Uterus (tissue), 4 donors: ENCODE measurements around the gene CELA3A. TPM values are rescaled to one million over a fixed set of nuclear protein-coding genes. Genes with fewer than 3 reads are reported as not detected.
"Not testable (repeated sequence)": the region's sequence is repeated elsewhere in the genome, so short reads cannot be mapped to it uniquely, and the experiment has no call there.

Source experiments
- DNase-seq, 2 donors: peaks; one replicate each; pipeline ENCODE4 v3.0.0-alpha.2; 2019 to 2020
- H3K27ac ChIP-seq, 2 donors: fragments of 200-600 bp; sonication (generic); 1 replicate in 1 of 2; 2 replicates in 1 of 2; pipeline ENCODE4 v1.5.1; 2016 to 2018
- H3K27me3 ChIP-seq, 2 donors: fragments of 200-600 bp; sonication (generic); one replicate each; pipeline ENCODE4 v1.5.1; 2018 to 2019; ENCODE audit warnings: control low read depth in 1 of 2
- H3K36me3 ChIP-seq, 2 donors: fragments of 200-600 bp; sonication (generic); one replicate each; pipeline ENCODE4 v1.5.1; 2019; ENCODE audit warnings: control low read depth in 1 of 2
- H3K4me1 ChIP-seq, 2 donors: fragments of 200-600 bp; sonication (generic); one replicate each; pipeline ENCODE4 v1.5.1; 2018 to 2019; ENCODE audit warnings: control low read depth in 1 of 2
- H3K4me3 ChIP-seq, 2 donors: fragments of 200-600 bp; sonication (generic); 1 replicate in 1 of 2; 2 replicates in 1 of 2; pipeline ENCODE4 v1.5.1; 2018 to 2019; ENCODE audit warnings: mild to moderate bottlenecking in 1 of 2
- H3K9me3 ChIP-seq, 2 donors: fragments of 200-600 bp; sonication (generic); one replicate each; pipeline ENCODE4 v1.5.1; 2019; ENCODE audit warnings: control low read depth in 1 of 2
- intact Hi-C: fragments of 100-400 bp; cut with DNase I; formaldehyde crosslinking; loops from one replicate; pipeline ENCODE4 v1.15.1; 2023; ENCODE audit warnings: low total_unique reads
- total RNA-seq, 4 donors: library from RNA; depleted of rRNA in 3 of 4; stranded (reverse); fragments of >200 nt in 3 of 4; gene quantifications; one replicate each; pipeline versions ENCODE4 v1.1.0 to v1.2.4, GENCODE V29; 2014 to 2023
- donor health status: DM: yes; HTN: yes; CAD: no.

The CELA3A gene
- total RNA-seq, 4 donors from 2014 or later = not detected

DNA sequence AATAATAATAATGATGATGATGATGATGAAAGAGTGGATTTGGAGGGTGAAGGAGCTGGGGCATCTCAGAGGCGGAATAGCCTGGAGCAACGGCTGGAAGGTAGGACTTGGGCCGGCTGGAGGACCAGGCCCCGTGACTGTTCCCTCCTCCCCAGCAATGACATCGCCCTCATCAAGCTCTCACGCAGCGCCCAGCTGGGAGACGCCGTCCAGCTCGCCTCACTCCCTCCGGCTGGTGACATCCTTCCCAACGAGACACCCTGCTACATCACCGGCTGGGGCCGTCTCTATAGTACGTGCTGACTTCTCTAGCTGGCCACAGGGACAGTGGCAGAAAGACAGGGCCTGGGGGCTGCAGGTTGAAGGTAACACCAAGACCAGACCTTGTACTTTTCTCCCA, 17.9 kb upstream of the CELA3A start:
- intact Hi-C loops, DNase-seq, H3K9me3 ChIP-seq, H3K4me1 ChIP-seq, H3K27me3 ChIP-seq, H3K27ac ChIP-seq, H3K36me3 ChIP-seq, H3K4me3 ChIP-seq: not testable (repeated sequence)

DNA sequence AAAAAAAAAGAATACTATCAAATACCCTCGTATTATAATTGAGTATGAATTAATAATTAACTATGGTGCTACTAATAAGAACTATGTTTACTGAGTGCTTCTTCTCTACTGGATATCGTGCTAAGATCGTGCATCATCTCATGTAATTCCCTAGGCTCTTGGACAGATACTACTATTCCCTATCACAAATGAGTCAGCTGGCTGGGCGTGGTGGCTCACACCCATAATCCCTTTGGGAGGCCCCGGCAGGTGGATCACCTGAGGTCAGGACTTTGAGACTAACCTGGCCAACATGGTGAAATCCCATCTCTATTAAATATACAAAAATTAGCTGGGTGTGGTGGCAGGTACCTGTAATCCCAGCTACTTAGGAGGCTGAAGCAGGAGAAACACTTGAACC, 15.6 kb upstream of the CELA3A start:
- intact Hi-C loops, H3K4me1 ChIP-seq, H3K27ac ChIP-seq, DNase-seq, H3K9me3 ChIP-seq, H3K36me3 ChIP-seq, H3K4me3 ChIP-seq, H3K27me3 ChIP-seq: not testable (repeated sequence)

DNA sequence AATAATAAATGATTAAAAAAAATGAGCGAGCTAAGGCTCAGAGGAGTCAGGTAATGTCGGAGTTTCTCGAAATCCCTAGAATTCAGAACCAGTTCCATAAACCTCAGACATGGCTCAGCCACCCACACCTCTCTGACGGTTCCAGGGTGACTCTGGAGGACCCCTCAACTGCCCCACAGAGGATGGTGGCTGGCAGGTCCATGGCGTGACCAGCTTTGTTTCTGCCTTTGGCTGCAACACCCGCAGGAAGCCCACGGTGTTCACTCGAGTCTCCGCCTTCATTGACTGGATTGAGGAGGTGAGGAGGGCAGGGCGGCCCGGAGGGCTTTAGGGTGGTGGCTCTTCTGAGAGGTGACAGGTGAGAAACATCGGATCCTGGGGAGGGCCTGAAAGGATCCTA, 15.1 kb upstream of the CELA3A start:
- H3K27me3 ChIP-seq, H3K27ac ChIP-seq, H3K4me1 ChIP-seq, H3K36me3 ChIP-seq, H3K4me3 ChIP-seq, H3K9me3 ChIP-seq, intact Hi-C loops, DNase-seq: not testable (repeated sequence)

DNA sequence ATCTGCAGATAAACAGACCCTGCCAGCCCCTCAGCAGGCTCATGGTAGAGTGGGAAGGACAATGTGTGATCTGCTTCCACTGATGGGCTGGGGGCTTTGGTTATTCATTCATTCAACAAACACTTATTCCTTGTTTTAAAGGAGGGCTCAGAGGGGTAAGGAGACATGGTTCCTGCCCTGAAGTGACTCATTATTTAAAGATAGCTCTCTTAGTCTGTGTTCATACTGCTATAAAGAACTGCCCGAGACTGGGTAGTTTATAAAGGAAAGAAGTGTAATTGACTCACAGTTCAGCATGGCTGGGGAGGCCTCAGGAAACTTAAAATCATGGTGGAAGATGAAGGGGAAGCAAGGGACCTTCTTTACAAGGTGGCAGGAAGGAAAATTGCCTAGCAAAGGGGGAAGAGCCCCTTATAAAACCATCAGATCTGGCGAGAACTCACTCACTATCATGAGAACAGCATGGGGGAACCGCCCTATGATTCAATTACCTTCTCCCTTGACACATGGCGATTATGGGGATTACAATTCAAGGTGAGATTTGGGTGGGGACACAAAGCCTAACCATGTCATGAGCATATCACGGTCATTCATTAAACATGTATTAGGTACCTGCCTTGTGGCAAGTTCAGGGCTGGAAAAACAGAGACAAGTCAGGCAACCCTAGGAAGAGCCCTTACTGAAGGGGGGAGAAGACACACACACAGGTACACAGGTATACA, 11.6 kb upstream of the CELA3A start:
- H3K4me3 ChIP-seq, H3K36me3 ChIP-seq, H3K9me3 ChIP-seq, H3K27me3 ChIP-seq, H3K27ac ChIP-seq, intact Hi-C loops, DNase-seq, H3K4me1 ChIP-seq: not testable (repeated sequence)

DNA sequence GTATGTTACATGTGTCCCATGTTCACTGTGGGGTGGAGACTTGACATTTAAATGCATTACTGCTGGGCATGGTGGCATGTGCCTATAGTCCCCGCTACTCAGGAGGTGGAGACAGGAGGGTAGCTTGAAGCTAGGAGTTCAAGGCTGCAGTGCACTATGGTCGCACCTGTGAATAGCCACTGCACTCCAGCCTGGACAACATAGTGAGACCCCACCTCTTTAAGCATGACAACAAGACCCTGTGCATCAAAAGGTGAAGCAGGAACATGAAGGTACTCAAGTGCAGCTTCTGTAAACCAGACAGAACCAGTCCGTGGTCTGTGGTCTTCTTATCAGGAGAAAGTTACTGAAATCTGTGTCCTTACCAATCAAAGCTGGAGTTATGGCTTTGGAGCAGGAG, 9.3 kb upstream of the CELA3A start:
- H3K27me3 ChIP-seq, DNase-seq, H3K9me3 ChIP-seq, H3K36me3 ChIP-seq, intact Hi-C loops, H3K4me1 ChIP-seq, H3K4me3 ChIP-seq, H3K27ac ChIP-seq: not testable (repeated sequence)

DNA sequence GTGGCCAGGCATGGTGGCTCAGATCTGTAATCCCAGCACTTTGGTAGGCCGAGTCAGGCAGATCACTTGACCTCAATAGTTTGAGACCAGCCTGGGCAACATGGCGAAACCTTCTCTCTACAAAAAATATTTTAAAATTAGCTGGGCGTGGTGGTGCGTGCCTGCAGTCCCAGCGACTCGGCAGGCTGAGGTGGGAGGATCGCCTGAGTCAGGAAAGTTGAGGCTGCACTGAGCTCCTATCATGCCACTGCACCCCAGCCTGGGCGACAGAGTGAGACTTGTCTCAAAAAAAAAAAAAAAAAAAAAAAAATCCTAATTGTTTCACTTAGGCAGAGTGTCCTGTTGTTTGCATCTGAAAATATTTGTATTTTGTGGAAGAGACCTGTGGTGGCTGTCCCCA, 6.7 kb upstream of the CELA3A start:
- DNase-seq, H3K9me3 ChIP-seq, intact Hi-C loops: not testable (repeated sequence)

DNA sequence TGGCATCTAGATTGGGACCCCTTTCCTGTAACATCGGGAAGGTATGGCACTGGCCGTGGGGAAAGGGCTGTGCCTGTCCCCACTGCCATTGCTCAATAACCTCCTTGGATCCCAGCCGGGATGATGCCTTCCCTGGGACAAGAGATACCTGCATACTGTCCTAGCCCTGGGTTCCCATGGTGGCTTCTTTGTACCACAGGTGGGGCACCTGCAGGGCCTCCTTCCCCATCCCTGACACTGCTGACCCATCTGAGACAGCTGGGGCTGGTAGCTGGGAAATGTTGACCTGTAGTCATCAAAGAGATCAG, 4.8 kb upstream of the CELA3A start:
- DNase-seq, H3K4me3 ChIP-seq, H3K27ac ChIP-seq, H3K27me3 ChIP-seq, intact Hi-C loops, H3K9me3 ChIP-seq, H3K4me1 ChIP-seq, H3K36me3 ChIP-seq: not testable (repeated sequence)

More for the DNA sequence above, 6.7 kb upstream of the CELA3A start:
- not testable (repeated sequence) for H3K27ac ChIP-seq, H3K4me3 ChIP-seq, H3K36me3 ChIP-seq, H3K27me3 ChIP-seq, H3K4me1 ChIP-seq

DNA sequence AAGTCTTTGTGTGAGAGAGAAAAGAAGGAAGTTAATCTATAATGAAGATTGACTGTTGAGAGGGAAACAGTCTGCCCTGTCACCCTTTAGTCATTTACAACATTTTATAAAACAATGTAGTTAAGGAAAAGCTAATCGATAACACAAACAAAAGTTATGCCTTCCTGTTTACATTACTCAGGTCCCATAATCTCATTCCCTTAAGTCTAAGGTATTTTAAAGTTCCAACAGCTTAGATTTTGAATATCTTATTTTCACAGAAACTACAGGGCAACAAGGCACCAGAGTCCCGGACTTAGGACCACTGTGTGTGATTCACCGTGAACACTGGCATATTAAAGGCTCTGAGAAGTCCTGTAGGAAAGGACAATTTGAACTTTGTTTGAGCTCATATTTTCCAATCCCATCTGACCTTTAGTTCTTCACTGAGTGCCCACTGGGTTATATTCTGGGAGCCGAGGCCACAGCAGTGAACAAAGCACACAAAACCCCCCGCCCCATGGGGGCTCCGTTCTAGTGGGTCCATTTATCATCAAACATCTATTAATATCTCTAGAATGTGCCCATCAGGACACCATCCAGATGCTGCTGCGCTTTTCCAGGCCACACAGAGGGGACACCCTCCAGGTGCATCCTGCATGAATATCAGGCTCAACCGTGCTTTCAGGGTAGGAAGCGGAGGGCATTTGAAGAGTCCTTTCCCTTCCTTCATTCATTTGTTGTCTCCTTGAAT, 3.4 kb upstream of the CELA3A start:
- DNase-seq, H3K27me3 ChIP-seq, H3K36me3 ChIP-seq, H3K27ac ChIP-seq, H3K9me3 ChIP-seq, intact Hi-C loops, H3K4me1 ChIP-seq, H3K4me3 ChIP-seq: not testable (repeated sequence)

DNA sequence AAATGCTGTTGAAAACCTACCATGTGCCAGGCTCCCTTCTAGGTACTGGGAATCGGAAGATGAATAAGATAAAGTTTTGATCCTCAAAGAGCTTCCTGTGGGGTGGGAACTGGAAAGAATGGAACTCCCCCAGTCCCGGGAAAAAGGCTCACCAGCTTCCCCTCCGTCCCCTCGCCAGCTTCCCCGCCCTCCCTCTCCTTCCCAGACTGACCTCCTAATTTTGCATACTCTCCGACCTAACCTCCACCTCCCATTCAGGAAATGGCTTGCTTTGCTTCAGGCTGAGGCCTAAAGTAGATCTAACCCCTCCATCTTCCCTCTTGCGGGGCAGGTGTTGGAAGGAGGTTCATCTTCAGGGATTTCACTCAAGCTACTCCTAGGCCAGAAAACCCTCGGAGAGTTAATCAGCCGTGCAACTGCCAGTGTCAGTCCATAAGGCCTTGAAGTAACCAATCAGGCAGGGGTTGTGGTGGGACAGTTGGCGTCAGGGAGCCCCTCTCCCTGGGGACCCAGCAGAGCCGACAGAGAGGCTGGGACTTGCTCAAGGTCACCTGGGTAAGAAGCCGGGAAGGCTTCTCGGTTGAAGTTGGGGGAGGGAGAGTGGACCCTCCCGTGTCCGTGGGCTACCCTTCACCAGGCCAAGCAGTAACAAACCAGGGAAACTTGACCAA, 2.7 kb upstream of the CELA3A start:
- H3K27me3 ChIP-seq, intact Hi-C loops, H3K36me3 ChIP-seq, DNase-seq, H3K9me3 ChIP-seq, H3K27ac ChIP-seq, H3K4me1 ChIP-seq, H3K4me3 ChIP-seq: not testable (repeated sequence)

DNA sequence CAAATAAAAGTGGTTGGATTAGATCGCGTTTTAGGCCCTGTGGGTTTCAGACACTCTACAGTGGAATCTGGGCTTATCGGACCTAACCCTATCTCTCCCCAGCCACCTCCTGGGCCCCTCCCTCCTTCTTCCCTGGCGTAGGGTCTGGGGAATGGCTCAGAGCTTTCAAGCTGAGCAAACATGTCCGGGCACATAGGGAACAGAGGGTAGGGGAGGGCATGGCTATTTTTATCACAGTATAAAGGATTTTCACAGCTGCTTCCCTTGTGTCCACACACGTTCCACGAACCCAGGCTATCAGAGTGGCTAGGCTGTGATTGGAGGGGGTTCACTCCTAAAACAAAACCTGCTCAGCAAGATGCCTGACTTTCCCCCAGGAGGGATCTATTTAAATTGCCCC, 1.8 kb upstream of the CELA3A start:
- H3K4me3 ChIP-seq, intact Hi-C loops, H3K4me1 ChIP-seq, H3K36me3 ChIP-seq, DNase-seq, H3K27me3 ChIP-seq, H3K9me3 ChIP-seq, H3K27ac ChIP-seq: not testable (repeated sequence)

DNA sequence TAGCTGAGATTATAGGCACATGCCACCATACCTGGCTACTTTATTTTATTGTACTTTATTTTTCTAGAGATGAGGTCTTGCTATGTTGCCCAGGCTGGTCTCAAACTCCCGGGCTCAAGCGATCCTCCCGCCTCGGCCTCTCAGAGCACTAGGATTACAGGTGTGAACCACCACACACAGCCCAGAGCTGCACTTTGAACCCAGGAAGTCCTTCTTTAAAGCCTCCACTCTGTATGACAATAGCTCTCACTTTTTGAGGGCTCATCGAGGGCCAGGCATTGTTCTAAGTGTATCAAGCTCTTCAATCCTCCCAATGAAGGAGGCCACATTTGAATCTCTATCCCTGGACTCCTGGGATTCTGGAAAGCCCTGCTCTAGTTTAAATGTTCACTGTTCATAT, 1.0 kb downstream of the CELA3A start:
- H3K27me3 ChIP-seq, H3K4me3 ChIP-seq, H3K36me3 ChIP-seq, H3K27ac ChIP-seq, H3K4me1 ChIP-seq, intact Hi-C loops, H3K9me3 ChIP-seq, DNase-seq: not testable (repeated sequence)

DNA sequence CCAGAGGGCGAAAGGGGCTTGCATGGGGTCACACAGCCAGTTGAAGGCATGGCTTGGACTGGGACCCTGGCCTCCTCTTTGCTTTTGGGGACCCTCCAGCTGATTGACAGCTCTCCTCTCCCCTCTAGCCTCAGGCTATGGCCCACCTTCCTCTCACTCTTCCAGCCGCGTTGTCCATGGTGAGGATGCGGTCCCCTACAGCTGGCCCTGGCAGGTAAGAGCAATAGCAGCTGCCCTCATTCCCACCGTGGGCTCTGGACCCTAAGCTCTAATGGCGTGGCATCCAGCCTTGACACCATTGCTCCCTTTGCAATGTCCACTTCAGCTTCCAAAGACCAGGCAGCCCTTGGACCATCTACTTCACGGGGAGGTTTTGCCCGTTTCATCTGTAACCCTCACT, 1.4 kb downstream of the CELA3A start:
- H3K4me1 ChIP-seq, H3K4me3 ChIP-seq, H3K27me3 ChIP-seq, intact Hi-C loops, H3K36me3 ChIP-seq, H3K9me3 ChIP-seq, DNase-seq, H3K27ac ChIP-seq: not testable (repeated sequence)

DNA sequence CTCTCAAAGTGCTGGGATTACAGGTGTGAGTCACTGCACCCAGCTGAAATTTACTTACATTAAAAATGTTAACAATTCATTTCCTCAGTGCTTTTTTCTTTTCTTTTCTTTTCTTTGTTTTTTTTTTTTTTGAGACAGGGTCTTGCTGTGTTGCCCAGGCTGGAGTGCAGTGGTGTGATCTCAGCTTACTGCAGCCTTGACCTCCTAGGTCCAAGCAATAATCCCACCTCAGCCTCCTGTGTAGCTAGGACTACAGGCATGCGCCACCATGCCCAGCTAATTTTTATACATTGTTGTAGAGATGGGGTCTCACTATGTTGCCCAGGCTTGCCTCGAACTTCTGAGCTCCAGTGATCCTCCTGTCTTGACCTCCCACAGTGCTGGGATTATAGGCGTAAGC, 2.5 kb downstream of the CELA3A start:
- H3K36me3 ChIP-seq, H3K27me3 ChIP-seq, H3K27ac ChIP-seq, DNase-seq, H3K4me1 ChIP-seq, H3K9me3 ChIP-seq, intact Hi-C loops, H3K4me3 ChIP-seq: not testable (repeated sequence)
